ENCODE results near the gene ATP6V0B.
A peak's percentile ranks its signal among the peaks of the same experiment; 100 is the strongest.

ATP6V0B gene

DNA sequence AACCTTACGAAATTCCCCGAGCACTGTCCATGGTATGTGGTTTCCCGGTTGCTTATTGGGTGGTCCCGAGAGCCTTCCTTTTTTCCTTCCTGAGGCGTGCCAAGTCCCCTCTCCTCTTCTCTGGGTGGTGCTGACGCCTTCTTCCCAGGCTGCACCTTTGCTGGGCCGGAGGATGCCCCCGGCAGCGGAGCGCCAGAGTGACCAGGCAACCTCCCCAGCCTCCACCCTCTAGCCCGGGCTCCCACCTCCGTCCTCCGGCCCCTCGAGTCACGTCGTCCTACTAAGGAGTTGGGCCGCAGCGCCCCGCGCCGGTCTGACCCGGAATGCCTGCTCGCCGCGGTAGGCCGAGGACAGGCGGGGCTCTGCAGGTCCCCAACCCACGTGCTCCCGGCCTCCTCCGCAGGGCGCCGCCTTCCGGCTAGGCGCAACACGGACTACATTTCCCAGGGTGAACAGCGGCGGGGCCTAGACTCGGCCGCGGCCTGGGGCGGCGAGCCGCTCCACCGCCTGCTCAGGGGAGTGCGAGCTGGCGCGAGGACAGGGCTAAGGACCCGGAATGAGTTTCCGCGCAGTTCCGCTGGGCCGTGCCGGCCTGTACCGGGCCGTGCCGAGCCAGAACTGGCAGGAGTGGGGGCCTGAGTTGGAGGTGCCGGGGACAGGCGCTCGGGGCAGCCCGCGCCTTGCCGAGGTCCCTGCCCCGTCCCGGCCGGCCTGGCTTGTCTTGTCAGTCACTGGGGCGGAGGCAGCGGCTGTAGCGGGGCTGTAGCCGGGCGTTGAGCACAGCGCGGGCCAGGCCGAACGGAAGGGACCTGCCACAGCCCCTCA lies 28.3 kb upstream of the ATP6V0B start, which contains the start of gene IPO13:
Gene IPO13, plus strand, starts transcription at position 715 of the 825 bp plus-strand sequence. CDS start 651 bp downstream, outside the sequence.
- peak; percentile 92 for DNase-seq (ENCODE audit: low spot score)

DNA sequence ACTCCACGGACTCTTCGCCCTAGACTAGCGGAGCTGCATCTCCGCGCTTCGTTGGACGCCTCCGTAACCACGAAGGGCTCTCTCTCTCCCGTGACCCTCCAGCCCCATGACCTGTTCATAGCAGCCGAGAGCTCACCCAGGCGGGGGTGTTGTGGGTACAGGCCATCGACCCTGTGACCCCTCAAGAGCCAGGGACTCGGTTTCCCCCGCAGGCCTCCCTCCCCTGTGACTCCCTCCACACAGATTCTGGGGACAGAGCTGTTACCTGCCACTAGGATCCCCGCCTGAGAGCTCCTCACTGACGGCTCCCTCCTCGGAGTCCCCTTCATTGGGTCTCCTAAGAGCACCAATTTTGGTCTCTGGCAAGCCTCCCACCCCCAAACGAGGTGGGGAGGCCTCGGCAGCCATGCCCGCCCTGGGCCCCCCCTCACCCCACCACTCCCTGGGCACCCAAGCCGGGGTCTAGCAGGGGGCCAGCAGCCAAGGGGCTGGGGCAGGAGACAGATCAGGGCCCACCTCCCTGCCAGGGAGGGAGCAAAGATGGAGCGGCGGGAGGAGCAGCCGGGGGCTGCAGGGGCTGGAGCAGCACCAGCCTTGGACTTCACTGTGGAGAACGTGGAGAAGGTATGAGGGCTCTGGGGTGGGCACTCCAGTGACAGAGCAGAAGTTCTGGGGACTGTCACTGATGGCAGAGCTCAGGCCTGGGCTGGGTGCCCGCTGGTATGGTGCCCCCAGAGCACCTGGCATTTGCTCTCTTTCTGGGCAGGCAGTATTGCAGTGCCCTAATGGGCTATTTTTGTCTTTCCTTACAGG lies 27.5 kb upstream of the ATP6V0B start:
- DNase-seq (ENCODE audit: low spot score), result no peak

DNA sequence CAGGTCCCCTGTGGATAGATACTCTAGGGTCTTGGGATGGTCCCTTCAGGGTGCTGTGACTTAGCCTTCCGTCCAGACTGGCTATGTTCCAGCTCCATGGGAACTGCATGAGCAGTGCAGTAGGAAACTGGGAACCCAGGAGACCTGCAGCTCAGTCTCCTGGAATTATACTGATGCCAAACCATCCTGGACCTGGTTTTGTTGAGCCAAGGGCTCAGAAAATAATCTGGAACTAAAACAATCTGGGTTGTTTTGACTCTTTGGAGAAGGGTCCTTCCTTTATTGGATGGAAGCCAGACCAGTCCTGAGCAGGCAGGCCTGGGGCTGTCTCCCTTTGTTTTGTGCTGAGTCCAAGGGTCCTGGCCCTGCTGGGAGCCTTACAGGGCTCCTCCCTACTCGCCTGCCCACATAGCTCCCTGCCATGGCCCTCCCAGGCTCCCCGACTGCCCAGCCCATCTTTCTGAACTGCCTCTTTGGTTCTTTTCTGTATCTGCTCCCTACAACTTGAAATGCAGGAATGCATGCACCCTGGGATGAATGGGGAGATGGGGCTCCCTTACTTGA lies 26.8 kb upstream of the ATP6V0B start:
- no peak for DNase-seq (ENCODE audit: low spot score)

DNA sequence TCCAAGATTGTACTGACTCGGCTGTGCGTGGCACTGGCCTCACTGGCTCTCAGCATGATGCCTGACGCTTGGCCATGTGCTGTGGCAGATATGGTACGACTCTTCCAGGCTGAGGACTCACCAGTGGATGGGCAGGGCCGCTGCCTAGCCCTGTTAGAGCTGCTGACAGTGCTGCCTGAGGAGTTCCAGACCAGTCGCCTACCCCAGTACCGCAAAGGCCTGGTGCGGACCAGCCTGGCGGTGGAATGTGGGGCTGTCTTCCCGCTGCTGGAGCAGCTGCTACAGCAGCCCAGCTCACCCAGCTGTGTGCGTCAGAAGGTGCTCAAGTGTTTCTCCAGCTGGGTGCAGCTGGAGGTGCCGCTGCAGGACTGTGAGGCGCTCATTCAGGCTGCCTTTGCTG lies 25.1 kb upstream of the ATP6V0B start:
- DNase-seq (ENCODE audit: low spot score), result no peak

DNA sequence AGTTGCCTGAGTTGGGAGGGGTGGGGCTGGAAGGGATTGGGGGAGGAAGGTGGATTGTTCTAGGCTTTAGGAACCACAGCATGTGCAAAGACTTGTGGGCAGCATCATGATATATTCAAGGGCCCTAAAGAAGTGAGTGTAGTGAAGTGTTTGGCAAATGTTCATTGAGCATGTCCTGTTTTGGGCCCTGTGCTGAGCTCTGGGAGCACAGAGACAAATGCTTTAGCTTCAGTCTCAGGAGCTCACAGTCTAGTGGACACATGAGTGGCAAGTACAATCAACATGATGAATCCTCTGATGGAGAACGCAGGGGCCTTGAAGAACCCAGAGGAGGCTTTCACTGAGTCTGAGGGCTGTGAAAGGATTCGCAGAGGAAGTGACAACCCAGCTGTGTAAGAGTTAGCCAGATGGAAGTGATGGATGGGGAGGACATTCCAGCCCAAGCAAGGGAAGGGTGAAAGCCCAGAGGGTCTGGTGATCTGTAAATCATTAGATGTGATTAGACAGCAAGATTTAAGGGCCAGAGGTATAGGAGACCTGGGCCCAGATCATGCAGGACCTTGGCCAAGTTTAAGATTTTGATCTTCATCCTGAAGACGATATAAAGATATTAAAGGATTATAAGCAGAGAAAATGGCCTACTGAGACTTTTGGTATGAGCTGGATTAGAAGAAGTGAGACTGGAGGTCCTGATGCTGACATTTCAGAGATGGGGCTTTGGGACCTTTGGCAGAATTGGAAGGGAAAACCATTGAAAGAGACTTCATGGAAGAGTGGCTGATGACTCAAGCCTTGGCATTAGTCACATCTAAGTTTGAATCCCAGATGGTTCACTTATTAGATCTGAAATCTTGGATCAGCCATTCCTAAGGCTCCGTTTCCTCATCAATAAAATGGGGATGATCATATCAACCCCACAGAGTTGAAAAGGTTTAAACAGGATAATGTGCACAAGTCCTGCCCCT lies 23.5 kb upstream of the ATP6V0B start:
- DNase-seq (ENCODE audit: low spot score), result no peak

DNA sequence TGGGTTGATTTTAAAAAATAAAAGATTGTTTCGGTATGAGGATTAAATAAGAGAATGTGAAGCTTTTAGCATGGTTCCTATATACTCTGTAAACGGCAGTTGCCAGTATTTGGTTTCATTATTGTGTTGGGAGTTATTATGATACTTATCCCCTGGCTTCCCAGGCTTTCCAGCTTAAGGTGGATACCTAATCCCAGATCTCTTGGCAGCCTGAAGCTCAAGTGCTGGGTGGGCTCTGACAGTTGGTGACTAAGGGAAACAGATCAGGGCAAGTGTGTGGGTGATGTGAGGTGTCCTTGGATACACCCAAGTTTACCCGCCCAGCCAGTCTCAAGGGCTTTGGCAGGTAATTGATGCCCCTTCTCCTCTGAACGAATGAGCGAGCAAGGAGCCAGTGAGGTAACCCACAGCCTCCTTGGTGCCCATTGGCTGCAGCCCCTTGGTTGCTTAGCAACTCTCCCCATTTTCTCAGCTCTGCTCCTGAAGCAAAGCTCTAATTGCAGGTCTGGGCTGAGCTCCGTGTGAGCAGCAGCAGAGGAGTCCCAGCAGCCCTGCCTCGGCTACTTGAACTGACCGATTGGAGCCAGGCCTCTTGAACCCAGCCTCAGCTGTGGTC lies 21.9 kb upstream of the ATP6V0B start:
- no peak for DNase-seq (ENCODE audit: low spot score)

DNA sequence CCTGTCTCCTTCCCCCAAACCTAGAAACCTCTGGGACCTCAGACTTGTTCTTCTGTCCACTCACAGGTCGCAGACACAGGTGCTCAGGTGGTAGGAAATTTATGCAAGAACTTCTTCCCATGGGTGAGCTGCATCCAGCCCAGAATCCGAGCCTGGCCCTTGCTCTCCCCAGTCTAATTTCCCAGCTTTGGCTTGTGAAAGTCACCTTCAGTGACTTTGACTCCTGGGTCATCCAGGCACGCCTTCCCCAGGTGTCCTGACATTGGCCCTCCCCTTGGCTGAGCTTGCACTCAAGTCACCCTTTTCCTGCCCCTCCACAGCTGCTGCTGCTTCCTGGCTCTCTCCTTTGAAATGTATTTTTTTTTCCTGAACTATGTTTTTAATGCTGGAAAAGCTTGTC lies 21.4 kb upstream of the ATP6V0B start:
- no peak for DNase-seq (ENCODE audit: low spot score)

DNA sequence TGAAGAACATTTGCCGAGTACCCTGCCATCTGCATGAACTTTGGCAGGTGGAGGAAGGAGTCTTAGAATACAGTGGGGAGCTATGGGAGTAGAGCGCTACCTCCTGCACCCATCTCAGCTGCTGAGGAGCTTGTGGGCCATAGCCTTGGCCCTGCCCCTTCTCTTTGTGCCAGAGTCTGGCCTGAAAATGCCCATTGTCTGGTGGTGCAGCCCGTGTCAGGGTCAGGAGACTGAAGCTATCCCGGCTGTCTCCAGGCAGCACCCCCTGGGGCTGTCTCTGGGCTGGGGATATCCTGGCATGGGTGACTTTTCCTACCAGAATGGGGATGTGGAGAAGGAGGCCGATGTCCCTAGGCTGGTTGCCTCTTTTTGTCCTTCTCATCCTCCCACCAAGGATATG lies 20.7 kb upstream of the ATP6V0B start:
- DNase-seq (ENCODE audit: low spot score), result no peak

DNA sequence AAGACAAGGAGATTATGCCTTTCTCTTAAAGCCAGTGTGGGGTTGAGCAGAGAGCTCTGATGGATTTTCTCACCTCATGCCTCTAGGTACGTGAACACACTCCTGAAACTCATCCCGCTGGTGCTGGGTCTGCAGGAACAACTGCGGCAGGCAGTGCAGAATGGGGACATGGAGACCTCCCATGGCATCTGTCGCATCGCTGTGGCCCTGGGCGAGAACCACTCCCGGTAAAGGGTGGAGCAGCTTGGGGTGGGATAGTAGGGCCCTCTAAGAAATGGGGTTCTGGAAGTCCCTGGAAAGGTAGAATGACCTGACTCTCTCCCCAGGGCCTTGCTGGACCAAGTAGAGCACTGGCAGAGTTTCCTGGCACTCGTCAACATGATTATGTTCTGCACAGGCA lies 18.5 kb upstream of the ATP6V0B start:
- no peak for DNase-seq (ENCODE audit: low spot score)

DNA sequence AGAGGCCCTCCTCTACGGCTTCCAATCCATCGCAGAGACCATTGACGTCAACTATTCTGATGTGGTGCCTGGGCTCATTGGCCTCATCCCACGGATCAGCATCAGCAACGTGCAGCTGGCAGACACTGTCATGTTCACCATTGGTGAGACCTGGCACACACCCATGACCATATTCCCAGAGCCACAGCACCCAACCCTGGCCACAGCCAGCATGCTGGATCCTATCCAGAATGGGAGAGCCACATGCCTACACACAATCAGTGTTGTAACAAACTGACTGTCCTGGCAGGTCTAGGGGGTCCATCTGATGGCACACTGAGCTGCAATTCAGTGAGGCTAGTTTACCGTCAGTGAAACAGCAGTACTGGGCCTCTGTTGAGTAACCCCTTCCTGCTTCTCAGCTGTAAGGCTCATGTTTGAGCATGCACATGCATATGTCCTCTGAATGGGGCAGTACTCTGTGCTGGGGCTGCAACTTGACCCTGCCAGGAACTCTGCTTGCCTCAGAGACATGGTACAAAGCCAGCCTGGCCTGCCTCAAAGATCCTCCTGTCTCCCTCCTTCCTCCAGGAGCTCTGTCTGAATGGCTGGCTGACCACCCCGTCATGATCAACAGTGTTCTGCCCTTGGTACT lies 17.2 kb upstream of the ATP6V0B start:
- no peak for DNase-seq (ENCODE audit: low spot score)

DNA sequence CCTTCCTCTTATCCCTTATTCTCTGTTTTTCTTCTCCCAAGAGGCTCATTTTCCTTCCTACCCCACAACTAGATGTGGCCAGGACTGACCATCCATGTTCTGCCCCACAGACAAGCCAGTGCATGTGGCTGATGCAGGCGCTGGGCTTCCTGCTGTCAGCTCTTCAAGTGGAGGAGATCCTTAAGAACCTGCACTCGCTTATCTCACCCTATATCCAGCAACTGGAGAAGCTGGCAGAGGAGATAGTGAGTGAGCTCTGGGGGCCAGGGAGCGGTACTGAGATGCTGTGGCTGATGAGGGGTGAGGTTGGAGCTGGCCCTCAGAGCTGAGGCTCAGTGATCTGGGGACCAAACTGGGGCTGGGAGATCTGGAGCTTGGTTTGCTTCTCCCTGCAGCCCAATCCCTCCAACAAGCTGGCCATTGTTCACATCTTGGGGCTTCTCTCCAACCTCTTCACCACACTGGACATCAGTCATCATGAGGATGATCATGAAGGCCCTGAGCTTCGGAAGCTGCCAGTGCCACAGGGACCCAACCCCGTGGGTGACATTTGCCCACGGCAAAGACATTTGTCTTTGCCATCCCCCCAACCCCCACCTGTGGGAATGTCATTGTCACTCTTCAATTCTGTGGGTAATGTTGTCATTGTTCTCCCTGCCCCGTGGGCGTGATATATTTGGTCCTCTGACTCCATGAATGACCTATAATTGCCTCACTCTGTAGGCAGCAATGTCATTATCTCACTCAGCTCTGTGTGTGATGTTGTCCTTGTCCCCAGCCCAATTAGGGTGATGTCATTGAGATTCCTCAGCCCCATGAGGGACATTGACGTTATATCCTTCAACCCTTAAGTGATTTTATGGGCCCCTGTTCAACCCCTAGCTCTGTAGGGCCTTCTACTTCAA lies 16.2 kb upstream of the ATP6V0B start:
- DNase-seq (ENCODE audit: low spot score), result no peak

DNA sequence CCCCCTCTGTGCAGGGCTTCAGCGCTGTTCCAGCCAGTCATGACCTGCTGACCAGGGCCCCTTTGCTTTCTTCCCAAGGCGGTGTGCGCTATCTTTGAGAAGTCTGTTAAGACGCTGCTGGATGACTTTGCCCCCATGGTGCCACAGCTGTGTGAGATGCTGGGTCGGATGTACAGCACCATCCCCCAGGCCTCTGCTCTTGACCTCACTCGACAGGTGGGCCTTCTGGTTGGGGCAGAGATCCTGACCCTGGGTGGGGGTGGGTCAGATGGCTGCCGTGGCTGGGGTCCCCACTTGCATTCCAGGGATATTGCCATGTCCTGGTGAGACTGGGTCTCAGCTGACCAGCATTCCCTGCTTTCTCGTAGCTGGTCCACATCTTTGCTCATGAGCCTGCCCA lies 14.0 kb upstream of the ATP6V0B start:
- no peak for DNase-seq (ENCODE audit: low spot score)

DNA sequence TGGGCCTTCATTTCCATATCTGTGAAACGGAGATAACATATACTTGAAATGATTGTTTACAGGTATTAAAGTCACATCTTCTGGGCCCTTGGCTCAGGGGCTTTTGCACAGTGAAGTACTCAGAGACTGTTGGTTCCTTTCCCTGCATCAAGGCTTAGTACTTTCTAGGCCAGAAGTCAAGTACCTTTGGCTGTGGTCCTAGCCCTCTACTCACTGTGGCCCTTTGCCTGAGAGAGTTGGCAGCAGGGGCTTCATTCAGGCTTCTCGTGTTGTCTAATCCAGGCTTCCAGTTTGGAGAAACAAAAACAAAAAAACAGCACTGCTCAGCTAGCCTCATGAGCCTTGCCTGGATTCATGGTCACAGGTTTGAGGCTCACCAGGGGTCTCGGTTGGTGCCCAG lies 13.1 kb upstream of the ATP6V0B start:
- DNase-seq (ENCODE audit: low spot score), result no peak

DNA sequence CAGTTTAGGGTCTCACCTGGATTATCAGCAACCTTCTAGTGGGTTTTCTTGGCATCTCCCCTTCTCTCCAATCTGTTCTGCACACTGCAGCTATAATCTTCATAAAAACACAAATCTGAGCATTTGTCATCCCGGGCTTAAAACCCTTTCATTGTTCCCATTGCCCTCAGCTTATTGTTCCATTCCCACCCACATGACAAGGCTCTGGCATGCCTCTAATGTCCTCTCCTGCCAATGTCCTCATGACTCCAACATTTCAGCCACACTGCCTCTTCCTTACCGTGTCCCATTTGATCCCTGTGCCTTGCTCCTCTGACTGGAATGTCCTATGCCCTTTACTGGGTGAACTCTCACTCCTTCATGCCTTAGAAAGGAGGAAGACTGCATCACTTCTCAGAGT lies 12.4 kb upstream of the ATP6V0B start:
- DNase-seq (ENCODE audit: low spot score), result no peak

DNA sequence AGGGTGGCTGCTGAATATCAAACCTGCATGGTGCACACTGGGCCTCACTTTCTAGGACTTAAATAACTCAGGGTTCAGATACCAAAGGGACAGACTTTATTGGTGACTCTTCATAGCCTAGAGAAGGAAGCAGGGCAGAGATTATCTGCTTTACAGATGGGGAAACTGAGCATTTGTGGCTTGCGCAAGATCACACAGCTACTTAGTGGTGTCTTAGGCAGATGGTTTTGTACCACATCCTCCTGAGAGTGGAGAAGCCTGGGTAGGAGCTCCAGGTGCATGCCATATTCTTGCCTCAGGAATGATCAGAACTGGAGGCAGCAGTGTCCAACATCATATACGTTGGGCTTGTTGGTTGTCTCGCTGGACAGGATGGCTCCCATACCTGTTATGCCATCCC lies 11.8 kb upstream of the ATP6V0B start:
- DNase-seq (ENCODE audit: low spot score), result no peak

DNA sequence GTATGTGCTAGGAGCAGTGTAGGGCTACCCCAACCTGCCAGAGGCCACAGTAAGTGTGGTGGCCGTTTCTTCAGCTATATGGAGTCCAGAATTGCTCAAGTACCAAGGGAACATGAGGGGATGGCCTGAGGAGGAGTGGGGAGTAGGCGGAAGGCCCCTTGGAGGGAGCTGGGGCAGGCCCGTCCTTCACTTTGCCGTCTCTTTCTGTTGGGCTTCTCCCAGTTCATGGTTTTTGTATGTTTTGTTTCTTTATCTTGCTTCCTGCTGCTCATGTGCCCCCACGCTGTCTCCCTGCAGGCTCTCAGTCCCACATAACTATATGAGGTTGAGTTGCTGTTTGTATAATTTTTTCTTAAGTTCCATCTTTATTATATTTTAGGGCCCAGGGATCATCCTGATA lies 10.9 kb upstream of the ATP6V0B start:
- no peak for DNase-seq (ENCODE audit: low spot score)

DNA sequence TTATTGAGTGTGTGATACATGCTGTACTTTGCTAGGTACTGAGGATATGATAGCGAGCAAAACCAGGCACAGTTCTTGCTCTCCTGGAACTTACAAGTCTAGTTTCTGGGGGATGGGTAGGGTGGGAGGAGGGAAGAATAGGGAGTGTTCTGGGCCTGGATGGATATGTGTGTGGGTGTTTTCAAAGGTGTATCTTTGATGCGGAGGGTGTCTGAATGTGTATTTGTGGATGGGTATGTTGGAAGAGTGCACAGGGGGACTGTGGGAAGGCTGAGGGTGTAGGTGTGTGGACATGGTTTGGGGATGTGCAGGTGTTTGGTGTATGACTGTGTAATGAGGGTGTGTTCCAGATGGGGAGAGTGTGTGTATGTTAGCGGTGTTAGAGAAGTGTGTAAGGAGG lies 9.4 kb upstream of the ATP6V0B start:
- DNase-seq (ENCODE audit: low spot score), result no peak

DNA sequence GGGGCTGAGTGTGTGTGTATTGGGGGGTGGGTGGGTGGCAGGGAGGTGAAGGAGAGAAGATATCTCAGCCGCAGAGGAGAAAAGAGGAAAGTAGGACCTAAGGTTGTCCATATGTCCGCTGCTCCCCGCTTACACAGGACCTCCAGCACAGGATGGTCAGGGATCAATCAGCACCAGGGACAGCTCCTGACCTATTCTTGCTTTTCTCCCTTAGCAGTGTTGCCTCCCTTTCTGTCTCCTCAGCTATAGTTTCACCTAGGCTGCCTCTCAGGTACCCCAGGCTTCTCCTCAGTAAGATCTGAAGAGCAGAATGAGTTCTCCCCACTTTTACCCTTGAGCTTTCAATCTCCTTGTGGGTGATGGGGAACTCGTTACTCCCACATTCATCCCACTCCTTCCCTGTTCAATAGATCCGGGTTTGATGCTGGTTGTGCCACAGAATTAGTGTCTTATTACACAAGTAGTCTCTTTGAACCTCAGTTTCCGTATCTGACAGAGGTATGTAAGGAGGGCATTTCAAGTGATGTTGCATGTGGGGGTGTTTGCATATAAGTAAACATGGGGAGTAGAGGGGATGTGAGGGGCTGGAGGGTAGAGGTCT lies 6.3 kb upstream of the ATP6V0B start:
- DNase-seq (ENCODE audit: low spot score), result no peak

DNA sequence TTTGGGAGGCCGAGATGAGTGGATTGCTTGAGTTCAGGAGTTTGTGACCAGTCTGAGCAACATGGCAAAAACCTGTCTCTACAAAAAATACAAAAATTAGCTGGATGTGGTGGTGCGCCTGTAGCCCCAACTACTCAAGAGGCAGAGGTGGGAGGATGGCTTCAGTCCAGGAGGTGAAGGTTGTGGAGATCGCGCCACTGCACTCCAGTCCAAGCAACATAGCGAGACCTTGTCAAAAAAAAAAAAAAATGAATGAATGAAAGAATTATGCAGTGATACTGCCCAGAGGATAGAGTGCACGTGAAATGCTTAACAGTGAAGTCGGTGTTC lies 5.4 kb upstream of the ATP6V0B start:
- no peak for DNase-seq (ENCODE audit: low spot score)

Measured in SW480 (cell line).